Prostate gland (tissue), 2 donors: ENCODE data around the gene FXYD2. TPM values are rescaled to one million over a fixed set of nuclear protein-coding genes. Genes with fewer than 3 reads are reported as not detected.
"Not testable (repeated sequence)": the region's sequence is repeated elsewhere in the genome, so short reads cannot be mapped to it uniquely, and the experiment has no call there.

Experiments
- DNase-seq: peaks from one replicate; pipeline ENCODE4 v3.0.0-alpha.2; 2019; ENCODE audit warnings: low spot score
- H3K27ac ChIP-seq, 2 donors: fragments of 200-600 bp; sonication (generic); 2 replicates each; pipeline ENCODE4 v1.5.1; 2017 to 2019
- H3K27me3 ChIP-seq: fragments of 200-600 bp; sonication (generic); replicated peaks from 2 replicates; pipeline ENCODE4 v1.5.1; 2019; ENCODE audit not compliant: insufficient read depth
- H3K36me3 ChIP-seq, 2 donors: fragments of 200-600 bp; sonication (generic); 1 replicate in 1 of 2; 2 replicates in 1 of 2; pipeline versions ENCODE4 v1.5.1 to v1.8.1; 2017 to 2019
- H3K4me1 ChIP-seq: fragments of 200-600 bp; sonication (generic); replicated peaks from 2 replicates; pipeline ENCODE4 v1.5.1; 2019
- H3K4me3 ChIP-seq, 2 donors: fragments of 200-600 bp; sonication (generic); 2 replicates each; pipeline ENCODE4 v1.5.1; 2017 to 2019
- H3K9me3 ChIP-seq: fragments of 200-600 bp; sonication (generic); 2 replicates; pipeline ENCODE4 v1.5.1; 2017
- CTCF ChIP-seq, 4 experiments: fragments of 200-600 bp in 2 of 4; fragments of 450-650 bp in 2 of 4; sonication (generic) in 2 of 4; IDR thresholded peaks; 1 replicate in 3 of 4; 2 replicates in 1 of 4; pipeline ENCODE4 v1.5.1; 2016 to 2019; ENCODE audit warnings: antibody characterized with exemption in 4 of 4, mild to moderate bottlenecking in 2 of 4, moderate library complexity in 2 of 4
- POLR2A ChIP-seq: fragments of 450-650 bp; IDR thresholded peaks from one replicate; pipeline ENCODE4 v1.6.1; 2016; ENCODE audit warnings: antibody characterized with exemption, mild to moderate bottlenecking
- POLR2AphosphoS5 ChIP-seq: sonication (generic); formaldehyde crosslinking; IDR thresholded peaks from one replicate; pipeline ENCODE4 v1.6.1; 2017; ENCODE audit warnings: antibody characterized with exemption
- WGBS: methylation state at CpG from one replicate; pipeline ENCODE4 v1.1.5; 2018; 5-methylcytosine and 5-hydroxymethylcytosine counted together
- intact Hi-C: fragments of 100-400 bp; cut with DNase I; formaldehyde crosslinking; loops from one replicate; pipeline ENCODE4 v1.14.2; 2022
- total RNA-seq, 2 donors: library from RNA; depleted of rRNA; stranded (reverse); fragments of >200 nt; gene quantifications; one replicate each; pipeline ENCODE4 v1.1.0, GENCODE V29; 2016

Gene FXYD2
- total RNA-seq, 2 donors from 2014 or later: 0.87 to 1.8 TPM

GRCh38 chr11:117868815-117869561 is 44.4 kb upstream of the FXYD2 start:
- no peaks in the 10 kb centered on the region for H3K9me3 ChIP-seq
- H3K36me3 ChIP-seq: no peaks in the 10 kb centered on the region
- peak overlapping the region in 1 of 2 donors; percentile 15 for H3K27ac ChIP-seq
- H3K4me3 ChIP-seq: no peak overlapping the region
- DNase-seq: no peak
- H3K27me3 ChIP-seq: no peaks in the 10 kb centered on the region
- intact Hi-C loops: no loop called here
- 63% methylated on average over 15 of the region's 17 CpGs for WGBS
- no peaks in the 10 kb centered on the region for H3K4me1 ChIP-seq
- TF ChIP-seq CTCF (IDR thresholded peaks at IDR 0.05) (no peak), POLR2AphosphoS5 (no peak), POLR2A (no peak)

- Histone ChIP-seq H3K27me3 (no peaks in the 10 kb centered on the region), H3K36me3 (no peaks in the 10 kb centered on the region), H3K27ac (no peak overlapping the region), H3K4me1 (no peaks in the 10 kb centered on the region), H3K9me3 (no peaks in the 10 kb centered on the region), H3K4me3 (no peak overlapping the region)
- DNase-seq: no peak
- TF ChIP-seq POLR2AphosphoS5 (no peak), POLR2A (no peak), CTCF (IDR thresholded peaks at IDR 0.05) (no peak)
- intact Hi-C loops: no loop called here
- 73% methylated on average over 11 of the region's 11 CpGs for WGBS
Measured at GRCh38 chr11:117868088-117868487, 43.5 kb upstream of the FXYD2 start.

DNA sequence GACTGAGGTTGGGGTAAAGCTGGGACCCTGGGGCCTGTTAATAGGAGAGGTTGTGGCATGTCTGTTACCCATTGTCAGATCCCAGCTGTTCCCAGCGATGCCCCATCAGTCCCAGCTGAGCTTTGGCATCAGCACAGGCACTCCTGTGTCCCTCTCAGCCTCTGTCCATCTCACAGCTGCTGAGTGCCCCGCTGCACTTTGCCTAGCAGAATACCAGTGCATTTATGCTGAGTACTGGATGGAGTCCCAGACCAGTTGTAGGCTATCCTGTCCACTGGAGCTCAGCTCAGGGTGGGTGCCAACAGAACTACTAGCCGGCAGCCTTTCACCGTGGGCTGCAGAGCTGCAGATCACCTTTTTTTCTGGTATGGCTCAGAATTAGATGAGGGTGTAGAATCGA is 42.0 kb upstream of the FXYD2 start:
- H3K27me3 ChIP-seq: no peaks in the 10 kb centered on the region
- 45% methylated on average over 5 of the region's 5 CpGs for WGBS
- H3K27ac ChIP-seq: no peak overlapping the region
- intact Hi-C loops: no loop called here
- H3K36me3 ChIP-seq: no peaks in the 10 kb centered on the region
- H3K9me3 ChIP-seq: no peaks in the 10 kb centered on the region
- no peak overlapping the region for H3K4me3 ChIP-seq
- no peak for DNase-seq
- H3K4me1 ChIP-seq: no peaks in the 10 kb centered on the region
- TF ChIP-seq CTCF (IDR thresholded peaks at IDR 0.05): no peak

GRCh38 chr11:117865546-117865945 is 41.0 kb upstream of the FXYD2 start:
- intact Hi-C loops, H3K9me3 ChIP-seq, H3K4me3 ChIP-seq, H3K4me1 ChIP-seq, H3K27ac ChIP-seq, DNase-seq, H3K36me3 ChIP-seq, H3K27me3 ChIP-seq: not testable (repeated sequence)
- 90% methylated on average over 13 of the region's 13 CpGs for WGBS

DNA sequence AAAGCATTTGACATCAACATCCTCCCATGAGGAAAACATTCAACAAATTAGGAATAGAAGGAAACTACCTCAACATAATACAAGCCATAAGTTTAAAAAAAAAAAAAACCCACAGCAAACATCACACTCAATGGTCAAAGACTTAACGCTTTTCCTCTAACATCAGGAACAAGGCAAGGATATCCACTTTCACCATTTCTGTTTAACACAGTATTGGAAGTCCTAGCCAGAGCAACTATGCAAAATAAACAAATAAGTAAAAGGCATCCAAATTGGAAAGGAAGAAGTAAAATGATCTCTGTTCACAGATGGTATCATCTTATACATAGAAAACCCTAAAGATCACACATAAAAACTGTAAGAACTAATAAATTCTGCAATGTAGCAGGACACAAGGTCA is 38.8 kb upstream of the FXYD2 start:
- H3K36me3 ChIP-seq: no peaks in the 10 kb centered on the region
- WGBS: 17% methylated on average over 1 of the region's 1 CpG
- H3K4me3 ChIP-seq: no peak overlapping the region
- H3K9me3 ChIP-seq: no peaks in the 10 kb centered on the region
- TF ChIP-seq CTCF (IDR thresholded peaks at IDR 0.05): no peak
- TF ChIP-seq POLR2A: no peak
- no peaks in the 10 kb centered on the region for H3K4me1 ChIP-seq
- intact Hi-C loops: no loop called here
- no peaks in the 10 kb centered on the region for H3K27me3 ChIP-seq
- no peak for DNase-seq
- no peak overlapping the region for H3K27ac ChIP-seq
